ENCODE results near the gene MCM7. TPM values are rescaled to one million over a fixed set of nuclear protein-coding genes. Genes with fewer than 3 reads are reported as not detected.
"Not testable (repeated sequence)": the region's sequence is repeated elsewhere in the genome, so short reads cannot be mapped to it uniquely, and the experiment has no call there.

MCM7 gene
- 420 and 426 TPM in 2 replicates for total RNA-seq
- long read RNA-seq, transcript MCM7-201 (15 exons, 2,957 nt), result major isoform, 1,538 of 1,677 reads
- long read RNA-seq, transcript MCM7-210 (14 exons, 2,515 nt), result minor isoform, 11 of 1,677 reads
- long read RNA-seq, partial matches to known transcripts, result 53 of 1,677 reads
- long read RNA-seq, other reads (novel, unspliced or antisense), result 75 of 1,677 reads

GRCh38 chr7:100101016-100101862 lies at the start of gene MCM7, which contains the start of gene AP4M1:
TSS of gene MCM7 (minus strand) at chr7:100101397. CDS start at chr7:100101294, 103 bp downstream.
TSS of gene AP4M1 (plus strand) at chr7:100101643. CDS start at chr7:100101715, 72 bp downstream.
- H3K27ac Mint-ChIP-seq (ENCODE audit: unreplicated experiment), result peak within 1 kb of the TSS; percentile 100
- peaks cover 25% of the 10 kb centered on the region for H3K27me3 Mint-ChIP-seq (ENCODE audit: low read depth)
- H3K4me3 Mint-ChIP-seq, result peak within 1 kb of the TSS; percentile 99
- no peaks in the 10 kb centered on the region for H3K9me3 Mint-ChIP-seq
- H3K4me1 Mint-ChIP-seq, result peaks cover 56% of the 10 kb centered on the region
- peaks cover 41% of the 10 kb centered on the region for H3K36me3 Mint-ChIP-seq (ENCODE audit: low read depth)
- peak; percentile 98 for DNase-seq (ENCODE audit: low read depth, low spot score)
- no peak for TF ChIP-seq CTCF (conservative IDR thresholded peaks at IDR 0.05)

GRCh38 chr7:100148559-100149328 lies 47.5 kb upstream of the MCM7 start, which contains the start of gene LAMTOR4:
TSS of gene LAMTOR4 (plus strand) at chr7:100148918. CDS start at chr7:100148973, 55 bp downstream.
- peak; percentile 93 for DNase-seq (ENCODE audit: low read depth, low spot score)
- TF ChIP-seq CTCF (conservative IDR thresholded peaks at IDR 0.05), result no peak
- Mint-ChIP-seq H3K4me1 (peaks cover 25% of the 10 kb centered on the region), H3K27me3 (ENCODE audit: low read depth) (no peaks in the 10 kb centered on the region), H3K27ac (ENCODE audit: unreplicated experiment) (peak within 1 kb of the TSS; percentile 89), H3K9me3 (no peaks in the 10 kb centered on the region), H3K4me3 (peak within 1 kb of the TSS; percentile 97), H3K36me3 (ENCODE audit: low read depth) (peaks cover 7% of the 10 kb centered on the region)

- TF ChIP-seq CTCF (conservative IDR thresholded peaks at IDR 0.05), result no peak
- H3K4me3 Mint-ChIP-seq, result peak overlapping the region; percentile 97
- H3K27ac Mint-ChIP-seq (ENCODE audit: unreplicated experiment), result peak overlapping the region; percentile 30
- no peaks in the 10 kb centered on the region for H3K27me3 Mint-ChIP-seq (ENCODE audit: low read depth)
- DNase-seq (ENCODE audit: low read depth, low spot score), result no peak
- no peaks in the 10 kb centered on the region for H3K9me3 Mint-ChIP-seq
- peaks cover 7% of the 10 kb centered on the region for H3K36me3 Mint-ChIP-seq (ENCODE audit: low read depth)
- peaks cover 25% of the 10 kb centered on the region for H3K4me1 Mint-ChIP-seq
Observed at GRCh38 chr7:100148225-100148558, 47.0 kb upstream of the MCM7 start.

- Mint-ChIP-seq H3K27ac (ENCODE audit: unreplicated experiment) (no peak overlapping the region), H3K27me3 (ENCODE audit: low read depth) (no peaks in the 10 kb centered on the region), H3K4me3 (no peak overlapping the region), H3K4me1 (peaks cover 21% of the 10 kb centered on the region), H3K36me3 (ENCODE audit: low read depth) (peaks cover 4% of the 10 kb centered on the region), H3K9me3 (no peaks in the 10 kb centered on the region)
- no peak for DNase-seq (ENCODE audit: low read depth, low spot score)
- TF ChIP-seq CTCF (conservative IDR thresholded peaks at IDR 0.05), result no peak
Observed at GRCh38 chr7:100147278-100147677, 46.1 kb upstream of the MCM7 start.

GRCh38 chr7:100146350-100146749 lies 45.2 kb upstream of the MCM7 start:
- H3K4me3 Mint-ChIP-seq, result not testable (repeated sequence)

More at GRCh38 chr7:100146350-100146749, 45.2 kb upstream of the MCM7 start:
- H3K27me3 Mint-ChIP-seq (ENCODE audit: low read depth); DNase-seq (ENCODE audit: low read depth, low spot score); H3K36me3 Mint-ChIP-seq (ENCODE audit: low read depth); H3K27ac Mint-ChIP-seq (ENCODE audit: unreplicated experiment); H3K9me3 Mint-ChIP-seq: not testable (repeated sequence)
- peaks cover 20% of the 10 kb centered on the region for H3K4me1 Mint-ChIP-seq

Measured in neural crest cell (in vitro differentiated cells).